HepG2 (cell line): ENCODE results near the gene HAT1. TPM values are rescaled to one million over a fixed set of nuclear protein-coding genes. Genes with fewer than 3 reads are reported as not detected.

Experiments
- CBX1 ChIP-seq: IDR thresholded peaks from one replicate; pipeline ENCODE4 v1.6.1; 2016; ENCODE audit warnings: antibody characterized with exemption, low read depth
- ETV6 ChIP-seq: sonication (generic); formaldehyde crosslinking; conservative IDR thresholded peaks from 2 replicates; pipeline ENCODE4 v1.4.0; 2020; ENCODE audit warnings: missing genetic modification reagents
- GPN1 ChIP-seq: sonication (generic); formaldehyde crosslinking; IDR thresholded peaks from 2 replicates; pipeline ENCODE4 v1.5.1; 2020; ENCODE audit warnings: missing genetic modification reagents, borderline replicate concordance
- IRF2 ChIP-seq: IDR thresholded peaks from 2 replicates; pipeline ENCODE4 v1.6.1; 2018; ENCODE audit warnings: missing genetic modification reagents, missing compliant biosample characterization
- JUND ChIP-seq: sonication (generic); formaldehyde crosslinking; IDR thresholded peaks from 2 replicates; pipeline ENCODE4 v1.8.0; 2022; ENCODE audit warnings: mild to moderate bottlenecking, missing genetic modification reagents
- KDM3A ChIP-seq: IDR thresholded peaks from 2 replicates; pipeline ENCODE4 v1.6.1; 2018; ENCODE audit warnings: low read depth, missing compliant biosample characterization
- LCORL ChIP-seq, 2 experiments: fragments of 450-650 bp in 1 of 2; sonication (generic) in 1 of 2; formaldehyde crosslinking in 1 of 2; IDR thresholded peaks; 2 replicates each; pipeline versions ENCODE4 v1.5.0 to v1.6.1; 2017 to 2020; ENCODE audit warnings: antibody characterized with exemption in 1 of 2, missing genetic modification reagents in 1 of 2
- MIXL1 ChIP-seq: IDR thresholded peaks from 2 replicates; pipeline ENCODE4 v1.6.1; 2016
- MXD3 ChIP-seq: IDR thresholded peaks from 2 replicates; pipeline ENCODE4 v1.6.1; 2016; ENCODE audit warnings: mild to moderate bottlenecking, missing biosample characterization, missing genetic modification reagents
- NFIB ChIP-seq: sonication (generic); formaldehyde crosslinking; IDR thresholded peaks from 2 replicates; pipeline ENCODE4 v1.9.0; 2021; ENCODE audit warnings: missing genetic modification reagents, mild to moderate bottlenecking, borderline replicate concordance
- NRL ChIP-seq: sonication (generic); formaldehyde crosslinking; IDR thresholded peaks from 2 replicates; pipeline ENCODE4 v1.5.0; 2020; ENCODE audit warnings: missing genetic modification reagents, mild to moderate bottlenecking, moderate library complexity, borderline replicate concordance
- PATZ1 ChIP-seq: sonication (generic); formaldehyde crosslinking; IDR thresholded peaks from 2 replicates; pipeline ENCODE4 v1.4.0; 2020; ENCODE audit warnings: missing genetic modification reagents
- RFX3 ChIP-seq: IDR thresholded peaks from 2 replicates; pipeline ENCODE4 v1.6.1; 2016; ENCODE audit warnings: missing biosample characterization, missing genetic modification reagents
- TBX3 ChIP-seq: fragments of 450-650 bp; IDR thresholded peaks from 2 replicates; pipeline ENCODE4 v1.6.1; 2017; ENCODE audit warnings: antibody characterized with exemption, mild to moderate bottlenecking, inconsistent platforms, borderline replicate concordance
- ZFP36L2 ChIP-seq: sonication (generic); formaldehyde crosslinking; IDR thresholded peaks from 2 replicates; pipeline ENCODE4 v1.4.0; 2020; ENCODE audit warnings: missing genetic modification reagents
- ZKSCAN8 ChIP-seq: IDR thresholded peaks from 2 replicates; pipeline ENCODE4 v1.6.1; 2016; ENCODE audit warnings: borderline replicate concordance, missing genetic modification reagents, missing compliant biosample characterization
- ZNF3 ChIP-seq: IDR thresholded peaks from 2 replicates; pipeline ENCODE4 v1.7.0; 2017; ENCODE audit warnings: inconsistent platforms
- ZNF557 ChIP-seq: sonication (generic); formaldehyde crosslinking; IDR thresholded peaks from 2 replicates; pipeline ENCODE4 v1.4.0; 2020; ENCODE audit warnings: missing genetic modification reagents
- ZNF607 ChIP-seq: sonication (generic); formaldehyde crosslinking; IDR thresholded peaks from 2 replicates; pipeline ENCODE4 v1.5.1; 2020; ENCODE audit warnings: missing genetic modification reagents, mild to moderate bottlenecking, borderline replicate concordance
- ZSCAN25 ChIP-seq: sonication (generic); formaldehyde crosslinking; IDR thresholded peaks from 2 replicates; pipeline ENCODE4 v1.8.0; 2022; ENCODE audit warnings: mild to moderate bottlenecking, missing genetic modification reagents
- ZSCAN30 ChIP-seq: sonication (generic); formaldehyde crosslinking; IDR thresholded peaks from 2 replicates; pipeline ENCODE4 v1.5.0; 2020; ENCODE audit warnings: mild to moderate bottlenecking, missing genetic modification reagents
- ZSCAN9 ChIP-seq: IDR thresholded peaks from 2 replicates; pipeline ENCODE4 v1.6.1; 2016; ENCODE audit warnings: borderline replicate concordance
- polyA plus RNA-seq, 8 experiments: library from polyadenylated mRNA; depleted of rRNA in 3 of 8; stranded (reverse) in 7 of 8; unstranded in 1 of 8; fragments of >200 nt; fragmentation: Illumina TruSeq in 4 of 8; extraction: Trizol in 4 of 8; gene quantifications; 2 replicates each; pipeline versions ENCODE4 v1.2.1 to v1.2.3, GENCODE V29; 2011 to 2016; ENCODE audit warnings: low read depth in 4 of 8, missing spikeins in 1 of 8, mixed read lengths in 1 of 8; ENCODE audit not compliant: insufficient read depth in 1 of 8
- total RNA-seq, 5 experiments: library from RNA; depleted of rRNA; stranded (reverse); fragments of >200 nt; fragmentation: Illumina TruSeq; extraction: Trizol; gene quantifications; 2 replicates each; pipeline ENCODE4 v1.2.3, GENCODE V29; 2016; ENCODE audit warnings: low read depth in 1 of 5
- TF ChIP-seq, protein P1 (sequence below): sonication (generic); formaldehyde crosslinking; IDR thresholded peaks from 2 replicates; pipeline ENCODE4 v1.8.0; 2022; ENCODE audit warnings: missing genetic modification reagents, low read depth, mild to moderate bottlenecking, borderline replicate concordance
- TF ChIP-seq, protein P2 (sequence below): IDR thresholded peaks from 2 replicates; pipeline ENCODE4 v1.6.1; 2012; ENCODE audit warnings: inconsistent platforms
- TF ChIP-seq, protein P3 (sequence below): IDR thresholded peaks from 2 replicates; pipeline ENCODE4 v1.6.1; 2016; ENCODE audit warnings: missing genetic modification reagents, missing compliant biosample characterization
- TF ChIP-seq, protein P4 (sequence below): sonication (generic); formaldehyde crosslinking; IDR thresholded peaks from 2 replicates; pipeline ENCODE4 v1.5.1; 2020; ENCODE audit warnings: mild to moderate bottlenecking, missing genetic modification reagents, moderate library complexity

Gene HAT1
- total and polyA plus RNA-seq, 2 of the 13 experiments (the other 11 are each of a cell fraction or from before 2014, with no cell fraction given): 45.4 to 119 TPM

- TF ChIP-seq, protein P1, sequence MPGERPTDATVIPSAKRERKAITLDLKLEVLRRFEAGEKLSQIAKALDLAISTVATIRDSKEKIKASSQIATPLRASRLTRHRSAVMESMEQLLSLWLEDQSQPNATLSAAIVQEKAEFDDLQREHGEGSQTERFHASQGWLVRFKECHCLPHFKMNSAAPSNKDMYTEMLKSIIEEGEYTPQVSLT (CRISPR knock-in tag): peak; percentile 92; the same call in 1 of the 2 replicates
- peak; percentile 86 for TF ChIP-seq IRF2 (CRISPR knock-in tag)
- TF ChIP-seq MIXL1 (CRISPR knock-in tag): peak; percentile 83; the same call in 1 of the 2 replicates
- peak; percentile 89; the same call in 1 of the 2 replicates for TF ChIP-seq ZSCAN25
- TF ChIP-seq, protein P2, sequence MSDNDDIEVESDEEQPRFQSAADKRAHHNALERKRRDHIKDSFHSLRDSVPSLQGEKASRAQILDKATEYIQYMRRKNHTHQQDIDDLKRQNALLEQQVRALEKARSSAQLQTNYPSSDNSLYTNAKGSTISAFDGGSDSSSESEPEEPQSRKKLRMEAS: peak; percentile 100
- peak; percentile 93; the same call in 1 of the 2 replicates for TF ChIP-seq ETV6
- peak; percentile 93 for TF ChIP-seq KDM3A
- no peak for TF ChIP-seq ZSCAN30 (CRISPR knock-in tag)
- peak; percentile 99 for TF ChIP-seq ZNF607 (CRISPR knock-in tag)
- TF ChIP-seq ZKSCAN8 (CRISPR knock-in tag): peak; percentile 89; the same call in 1 of the 2 replicates
- peak; percentile 55; the same call in 1 of the 2 replicates for TF ChIP-seq ZNF3 (CRISPR knock-in tag)
- TF ChIP-seq LCORL (IDR thresholded peaks at IDR 0.05): no peak
- TF ChIP-seq LCORL (CRISPR knock-in tag; IDR thresholded peaks at IDR 0.05): no peak; the same call in 1 of the 2 replicates
- peak; percentile 100 for TF ChIP-seq MXD3 (CRISPR knock-in tag)
- peak; percentile 88 for TF ChIP-seq JUND (CRISPR knock-in tag)
- TF ChIP-seq NFIB (CRISPR knock-in tag): no peak
- TF ChIP-seq NRL (CRISPR knock-in tag): peak; percentile 98
- TF ChIP-seq ZSCAN9 (CRISPR knock-in tag): peak; percentile 94
- TF ChIP-seq, protein P3, sequence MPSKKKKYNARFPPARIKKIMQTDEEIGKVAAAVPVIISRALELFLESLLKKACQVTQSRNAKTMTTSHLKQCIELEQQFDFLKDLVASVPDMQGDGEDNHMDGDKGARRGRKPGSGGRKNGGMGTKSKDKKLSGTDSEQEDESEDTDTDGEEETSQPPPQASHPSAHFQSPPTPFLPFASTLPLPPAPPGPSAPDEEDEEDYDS (CRISPR knock-in tag): peak; percentile 78; the same call in 1 of the 2 replicates
- TF ChIP-seq RFX3: no peak
- TF ChIP-seq, protein P4, sequence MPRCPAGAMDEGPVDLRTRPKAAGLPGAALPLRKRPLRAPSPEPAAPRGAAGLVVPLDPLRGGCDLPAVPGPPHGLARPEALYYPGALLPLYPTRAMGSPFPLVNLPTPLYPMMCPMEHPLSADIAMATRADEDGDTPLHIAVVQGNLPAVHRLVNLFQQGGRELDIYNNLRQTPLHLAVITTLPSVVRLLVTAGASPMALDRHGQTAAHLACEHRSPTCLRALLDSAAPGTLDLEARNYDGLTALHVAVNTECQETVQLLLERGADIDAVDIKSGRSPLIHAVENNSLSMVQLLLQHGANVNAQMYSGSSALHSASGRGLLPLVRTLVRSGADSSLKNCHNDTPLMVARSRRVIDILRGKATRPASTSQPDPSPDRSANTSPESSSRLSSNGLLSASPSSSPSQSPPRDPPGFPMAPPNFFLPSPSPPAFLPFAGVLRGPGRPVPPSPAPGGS: peak; percentile 98
- TF ChIP-seq GPN1 (CRISPR knock-in tag): peak; percentile 88; the same call in 1 of the 2 replicates
- peak; percentile 80 for TF ChIP-seq TBX3
- TF ChIP-seq ZFP36L2 (CRISPR knock-in tag): peak; percentile 66; the same call in 1 of the 2 replicates
- peak; percentile 94 for TF ChIP-seq CBX1
- peak; percentile 95 for TF ChIP-seq ZNF557 (CRISPR knock-in tag)
- peak; percentile 54 for TF ChIP-seq PATZ1 (CRISPR knock-in tag)
These were observed 77.6 kb downstream of the HAT1 start, which contains the start of gene METAP1D (continued) for GRCh38 chr2:171999604-172000469.
